Glutamatergic neuron (in vitro differentiated cells): ENCODE data around the gene CLASRP. TPM values are rescaled to one million over a fixed set of nuclear protein-coding genes. Genes with fewer than 3 reads are reported as not detected.

ENCODE experiments used
- DNase-seq: peaks from one replicate; pipeline ENCODE4 v3.0.0; 2022
- H3K27ac Mint-ChIP-seq: one replicate; pipeline ENCODE4 v1.8.0; 2020; ENCODE audit warnings: mild to moderate bottlenecking, mixed read lengths, inconsistent platforms; ENCODE audit not compliant: unreplicated experiment
- H3K27me3 Mint-ChIP-seq: one replicate; pipeline ENCODE4 v1.8.0; 2020; ENCODE audit warnings: mild to moderate bottlenecking, moderate library complexity, mixed read lengths, inconsistent platforms; ENCODE audit not compliant: unreplicated experiment
- H3K36me3 Mint-ChIP-seq: one replicate; pipeline ENCODE4 v1.8.0; 2020; ENCODE audit warnings: mild to moderate bottlenecking, mixed read lengths, inconsistent platforms; ENCODE audit not compliant: unreplicated experiment
- H3K4me1 Mint-ChIP-seq: one replicate; pipeline ENCODE4 v1.8.0; 2020; ENCODE audit warnings: mild to moderate bottlenecking, low read depth, mixed read lengths, inconsistent platforms; ENCODE audit not compliant: unreplicated experiment
- H3K4me3 Mint-ChIP-seq: one replicate; pipeline ENCODE4 v1.8.0; 2020; ENCODE audit warnings: mild to moderate bottlenecking, mixed read lengths, inconsistent platforms; ENCODE audit not compliant: unreplicated experiment
- H3K9me3 Mint-ChIP-seq: one replicate; pipeline ENCODE4 v1.8.0; 2020; ENCODE audit warnings: mild to moderate bottlenecking, moderate library complexity, mixed read lengths, inconsistent platforms; ENCODE audit not compliant: unreplicated experiment
- CTCF ChIP-seq: fragments of 200-600 bp; sonication (generic); IDR thresholded peaks from one replicate; pipeline ENCODE4 v1.5.0; 2021; ENCODE audit not compliant: partially characterized antibody, unreplicated experiment
- total RNA-seq: library from RNA; stranded (reverse); fragmentation: NEBNext Ultra II Directional; extraction: Animal tissue kit (Norgen Biotek cat#: 25700); gene quantifications from one replicate; pipeline ENCODE4 v1.2.1, GENCODE V29; 2021; ENCODE audit not compliant: unreplicated experiment

Gene CLASRP
- total RNA-seq, 1 donor from 2014 or later, result 127 TPM

GRCh38 chr19:45032421-45032820, 6.4 kb upstream of the CLASRP start:
- no peak for TF ChIP-seq CTCF
- Mint-ChIP-seq H3K27ac (no peak overlapping the region), H3K27me3 (peaks cover 4% of the 10 kb centered on the region), H3K4me3 (no peak overlapping the region), H3K4me1 (no peaks in the 10 kb centered on the region), H3K9me3 (peaks cover 1% of the 10 kb centered on the region), H3K36me3 (no peaks in the 10 kb centered on the region)
- DNase-seq, result no peak

- no peak for TF ChIP-seq CTCF
- Mint-ChIP-seq H3K27me3 (peaks cover 7% of the 10 kb centered on the region), H3K4me3 (no peak overlapping the region), H3K27ac (no peak overlapping the region), H3K9me3 (peaks cover 6% of the 10 kb centered on the region), H3K36me3 (no peaks in the 10 kb centered on the region), H3K4me1 (peaks cover 8% of the 10 kb centered on the region)
- DNase-seq, result no peak
These were observed 3.1 kb upstream of the CLASRP start for GRCh38 chr19:45035755-45036154.

- TF ChIP-seq CTCF, result no peak
- Mint-ChIP-seq H3K9me3 (peaks cover 6% of the 10 kb centered on the region), H3K27me3 (peaks cover 7% of the 10 kb centered on the region), H3K27ac (no peak overlapping the region), H3K4me3 (no peak overlapping the region), H3K36me3 (no peaks in the 10 kb centered on the region), H3K4me1 (peaks cover 8% of the 10 kb centered on the region)
- no peak for DNase-seq
These were observed 1.3 kb upstream of the CLASRP start for GRCh38 chr19:45037393-45038169.

GRCh38 chr19:45040059-45040771, 1.4 kb downstream of the CLASRP start:
- DNase-seq, result no peak
- TF ChIP-seq CTCF, result no peak
- Mint-ChIP-seq H3K27me3 (peaks cover 4% of the 10 kb centered on the region), H3K4me3 (peak overlapping the region; percentile 99), H3K4me1 (peaks cover 8% of the 10 kb centered on the region), H3K27ac (peak overlapping the region; percentile 89), H3K36me3 (no peaks in the 10 kb centered on the region), H3K9me3 (peaks cover 6% of the 10 kb centered on the region)

GRCh38 chr19:45041125-45041524, 2.3 kb downstream of the CLASRP start:
- peaks cover 3% of the 10 kb centered on the region for H3K27me3 Mint-ChIP-seq
- peak overlapping the region; percentile 15 for H3K4me3 Mint-ChIP-seq
- no peaks in the 10 kb centered on the region for H3K36me3 Mint-ChIP-seq
- no peak for DNase-seq
- H3K27ac Mint-ChIP-seq, result no peak overlapping the region
- peaks cover 8% of the 10 kb centered on the region for H3K4me1 Mint-ChIP-seq
- TF ChIP-seq CTCF, result no peak
- peaks cover 6% of the 10 kb centered on the region for H3K9me3 Mint-ChIP-seq
